Right lobe of liver (tissue), 4 donors: ENCODE measurements around the gene WASHC2A.
"Not testable (repeated sequence)": the region's sequence is repeated elsewhere in the genome, so short reads cannot be mapped to it uniquely, and the experiment has no call there.

Experiments
- POLR2A ChIP-seq: fragments of 450-650 bp; IDR thresholded peaks from one replicate; pipeline ENCODE4 v1.6.1; 2017; ENCODE audit warnings: antibody characterized with exemption, mild to moderate bottlenecking
- TF ChIP-seq, protein P1 (sequence below), 4 donors: fragments of 200-600 bp in 3 of 4; fragments of 450-650 bp in 1 of 4; IDR thresholded peaks; one replicate each; pipeline versions ENCODE4 v1.5.1 to v1.8.0; 2016 to 2022; ENCODE audit warnings: antibody characterized with exemption in 4 of 4, mild to moderate bottlenecking in 2 of 4
- donor health status: DM: no; HTN: no; CAD: no.
- donor health status: DM: no; HTN: no; CAD: no.
- donor health status: DM: no; HTN: yes; CAD: no.

DNA sequence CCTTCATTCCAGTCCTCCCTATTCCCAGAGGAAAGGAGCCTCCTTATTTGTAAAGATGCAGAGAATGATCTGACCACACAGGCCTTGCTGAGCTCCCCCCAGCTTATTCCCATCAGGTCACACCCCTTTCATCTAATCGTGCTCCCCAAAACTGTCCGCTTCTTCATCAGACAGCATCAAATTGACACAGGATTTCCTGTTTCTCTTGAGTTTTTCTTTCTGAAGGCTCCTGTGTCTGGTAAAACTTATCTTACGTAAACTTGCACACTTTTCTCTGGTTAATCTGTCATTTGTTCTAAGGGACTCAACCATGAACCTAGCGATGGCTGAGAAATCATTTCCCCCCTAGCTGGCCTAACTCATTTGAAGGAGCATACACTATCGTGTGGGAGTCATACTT is 20.2 kb upstream of the WASHC2A start:
- TF ChIP-seq, protein P1, sequence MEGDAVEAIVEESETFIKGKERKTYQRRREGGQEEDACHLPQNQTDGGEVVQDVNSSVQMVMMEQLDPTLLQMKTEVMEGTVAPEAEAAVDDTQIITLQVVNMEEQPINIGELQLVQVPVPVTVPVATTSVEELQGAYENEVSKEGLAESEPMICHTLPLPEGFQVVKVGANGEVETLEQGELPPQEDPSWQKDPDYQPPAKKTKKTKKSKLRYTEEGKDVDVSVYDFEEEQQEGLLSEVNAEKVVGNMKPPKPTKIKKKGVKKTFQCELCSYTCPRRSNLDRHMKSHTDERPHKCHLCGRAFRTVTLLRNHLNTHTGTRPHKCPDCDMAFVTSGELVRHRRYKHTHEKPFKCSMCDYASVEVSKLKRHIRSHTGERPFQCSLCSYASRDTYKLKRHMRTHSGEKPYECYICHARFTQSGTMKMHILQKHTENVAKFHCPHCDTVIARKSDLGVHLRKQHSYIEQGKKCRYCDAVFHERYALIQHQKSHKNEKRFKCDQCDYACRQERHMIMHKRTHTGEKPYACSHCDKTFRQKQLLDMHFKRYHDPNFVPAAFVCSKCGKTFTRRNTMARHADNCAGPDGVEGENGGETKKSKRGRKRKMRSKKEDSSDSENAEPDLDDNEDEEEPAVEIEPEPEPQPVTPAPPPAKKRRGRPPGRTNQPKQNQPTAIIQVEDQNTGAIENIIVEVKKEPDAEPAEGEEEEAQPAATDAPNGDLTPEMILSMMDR (IDR thresholded peaks at IDR 0.05): not testable (repeated sequence)
- TF ChIP-seq POLR2A: not testable (repeated sequence)
